Activated naive CD8-positive, alpha-beta T cell treated with anti-CD3 and anti-CD28 coated beads, Interleukin-2, amount 10 ng/mL, durations not matched to agents 7 days and 5 days (primary cell): ENCODE data around the gene CNEP1R1. TPM values are rescaled to one million over a fixed set of nuclear protein-coding genes. Genes with fewer than 3 reads are reported as not detected.

Experiments
- ATAC-seq: fragments of 150-1000 bp; cut with Tn5 transposase; one replicate; pipeline ENCODE4 v1.10.0; 2021; ENCODE audit warnings: low read depth, moderate library complexity
- POLR2A ChIA-PET: fragments of 350-600 bp; sonication (Branson Sonifier 250); formaldehyde crosslinking; loops from one replicate; lab custom pipeline; 2021; ENCODE audit warnings: antibody characterized with exemption; lab: Charles Lee
- DNase-seq: peaks from one replicate; pipeline ENCODE4 v3.0.0; 2021
- H3K27ac Mint-ChIP-seq: one replicate; pipeline ENCODE4 v1.8.0; 2022; ENCODE audit warnings: mild to moderate bottlenecking, mixed read lengths
- H3K27me3 Mint-ChIP-seq: one replicate; pipeline ENCODE4 v1.8.0; 2022; ENCODE audit warnings: mild to moderate bottlenecking, moderate library complexity, mixed read lengths
- H3K36me3 Mint-ChIP-seq: one replicate; pipeline ENCODE4 v1.8.0; 2021; ENCODE audit warnings: mild to moderate bottlenecking, mixed read lengths
- H3K4me1 Mint-ChIP-seq: one replicate; pipeline ENCODE4 v1.8.0; 2021; ENCODE audit warnings: mixed read lengths
- H3K4me3 Mint-ChIP-seq: one replicate; pipeline ENCODE4 v1.8.0; 2022; ENCODE audit warnings: mild to moderate bottlenecking, moderate library complexity, mixed read lengths
- H3K9me3 Mint-ChIP-seq: one replicate; pipeline ENCODE4 v1.8.0; 2021; ENCODE audit warnings: mixed read lengths
- total RNA-seq, 2 experiments: library from RNA; stranded (reverse); gene quantifications; one replicate each; pipeline ENCODE4 v1.2.3, GENCODE V29; 2021

CNEP1R1 gene
- total RNA-seq, 2 experiments from 2014 or later = 29.0 to 31.7 TPM

- peaks cover 2% of the 10 kb centered on the region for H3K27me3 Mint-ChIP-seq
- peaks cover 2% of the 10 kb centered on the region for H3K36me3 Mint-ChIP-seq
These were observed 33.2 kb downstream of the CNEP1R1 start for GRCh38 chr16:50058091-50058771.

GRCh38 chr16:50059111-50059510, 34.1 kb downstream of the CNEP1R1 start:
- POLR2A ChIA-PET = no interaction called here
- DNase-seq (no peak), ATAC-seq (no peak)
- H3K4me1 Mint-ChIP-seq = no peaks in the 10 kb centered on the region
- no peak overlapping the region for H3K27ac Mint-ChIP-seq
- H3K9me3 Mint-ChIP-seq = peaks cover 5% of the 10 kb centered on the region
- H3K36me3 Mint-ChIP-seq = peaks cover 2% of the 10 kb centered on the region
- no peak overlapping the region for H3K4me3 Mint-ChIP-seq
- peaks cover 2% of the 10 kb centered on the region for H3K27me3 Mint-ChIP-seq

More at GRCh38 chr16:50058091-50058771, 33.2 kb downstream of the CNEP1R1 start:
- H3K4me3 Mint-ChIP-seq = no peak overlapping the region
- no peak overlapping the region for H3K27ac Mint-ChIP-seq
- DNase-seq (no peak), ATAC-seq (no peak)
- no peaks in the 10 kb centered on the region for H3K4me1 Mint-ChIP-seq
- POLR2A ChIA-PET = no interaction called here
- H3K9me3 Mint-ChIP-seq = peaks cover 5% of the 10 kb centered on the region

GRCh38 chr16:50059669-50060068, 34.6 kb downstream of the CNEP1R1 start:
- POLR2A ChIA-PET = no interaction called here
- no peak overlapping the region for H3K27ac Mint-ChIP-seq
- H3K4me1 Mint-ChIP-seq = no peaks in the 10 kb centered on the region
- no peak overlapping the region for H3K4me3 Mint-ChIP-seq
- no peak for ATAC-seq
- DNase-seq = no peak
- H3K36me3 Mint-ChIP-seq = peaks cover 2% of the 10 kb centered on the region
- H3K9me3 Mint-ChIP-seq = peaks cover 5% of the 10 kb centered on the region
- peaks cover 2% of the 10 kb centered on the region for H3K27me3 Mint-ChIP-seq

- peaks cover 2% of the 10 kb centered on the region for H3K27me3 Mint-ChIP-seq
- H3K4me3 Mint-ChIP-seq = no peak overlapping the region
- POLR2A ChIA-PET = no interaction called here
- DNase-seq (no peak), ATAC-seq (no peak)
- H3K4me1 Mint-ChIP-seq = peaks cover 7% of the 10 kb centered on the region
- no peak overlapping the region for H3K27ac Mint-ChIP-seq
- H3K9me3 Mint-ChIP-seq = peaks cover 3% of the 10 kb centered on the region
- H3K36me3 Mint-ChIP-seq = peaks cover under 1% of the 10 kb centered on the region
These were observed 36.3 kb downstream of the CNEP1R1 start for GRCh38 chr16:50061326-50061725.

- POLR2A ChIA-PET = interaction anchor here (0.9 to 3.1 kb wide), 5 partner anchors 40 to 741 kb away, joined by 3 to 17 read pairs (median 7); partner anchors contain the start of gene CNEP1R1
- Mint-ChIP-seq H3K27ac (peak overlapping the region; percentile 88), H3K36me3 (peaks cover 12% of the 10 kb centered on the region), H3K4me3 (peak overlapping the region; percentile 86), H3K4me1 (peaks cover 25% of the 10 kb centered on the region), H3K27me3 (no peaks in the 10 kb centered on the region), H3K9me3 (no peaks in the 10 kb centered on the region)
- no peak for ATAC-seq
- no peak for DNase-seq
These were observed 40.2 kb downstream of the CNEP1R1 start for GRCh38 chr16:50065241-50065623.

GRCh38 chr16:50065624-50066481, 40.8 kb downstream of the CNEP1R1 start, which contains the start of gene HEATR3:
HEATR3 (plus strand) TSS chr16:50065970; CDS start chr16:50066132, 162 bp downstream.
- Mint-ChIP-seq H3K27ac (peak within 1 kb of the TSS; percentile 93), H3K4me1 (peaks cover 25% of the 10 kb centered on the region), H3K4me3 (peak within 1 kb of the TSS; percentile 95), H3K9me3 (no peaks in the 10 kb centered on the region), H3K36me3 (peaks cover 14% of the 10 kb centered on the region), H3K27me3 (no peaks in the 10 kb centered on the region)
- ATAC-seq = peak; percentile 89
- POLR2A ChIA-PET = interaction anchor here (0.8 to 3.1 kb wide), 12 partner anchors 12 to 740 kb away, joined by 3 to 20 read pairs (median 4); partner anchors contain the start of gene CNEP1R1
- peak; percentile 97 for DNase-seq

- peaks cover 18% of the 10 kb centered on the region for H3K36me3 Mint-ChIP-seq
- H3K4me3 Mint-ChIP-seq = peak overlapping the region; percentile 95
- no peaks in the 10 kb centered on the region for H3K9me3 Mint-ChIP-seq
- ATAC-seq (no peak), DNase-seq (no peak)
- POLR2A ChIA-PET = interaction anchor here (0.6 to 3.1 kb wide), 13 partner anchors 12 to 740 kb away, joined by 3 to 20 read pairs (median 4); partner anchors contain the start of gene CNEP1R1
- peak overlapping the region; percentile 93 for H3K27ac Mint-ChIP-seq
- H3K27me3 Mint-ChIP-seq = no peaks in the 10 kb centered on the region
- H3K4me1 Mint-ChIP-seq = peaks cover 25% of the 10 kb centered on the region
These were observed 41.7 kb downstream of the CNEP1R1 start for GRCh38 chr16:50066482-50067289.

- peaks cover 25% of the 10 kb centered on the region for H3K4me1 Mint-ChIP-seq
- peak overlapping the region; percentile 93 for H3K27ac Mint-ChIP-seq
- peak; percentile 46 for ATAC-seq
- peaks cover 21% of the 10 kb centered on the region for H3K36me3 Mint-ChIP-seq
- DNase-seq = no peak
- no peaks in the 10 kb centered on the region for H3K27me3 Mint-ChIP-seq
- H3K9me3 Mint-ChIP-seq = no peaks in the 10 kb centered on the region
- POLR2A ChIA-PET = interaction anchor here (0.6 to 3.1 kb wide), 8 partner anchors 11 to 671 kb away, joined by 3 to 20 read pairs (median 4); partner anchors contain the start of gene CNEP1R1
- H3K4me3 Mint-ChIP-seq = peak overlapping the region; percentile 95
These were observed 42.3 kb downstream of the CNEP1R1 start for GRCh38 chr16:50067290-50067853.

- DNase-seq (no peak), ATAC-seq (no peak)
- Mint-ChIP-seq H3K4me1 (peaks cover 25% of the 10 kb centered on the region), H3K27ac (peak overlapping the region; percentile 2), H3K36me3 (peaks cover 25% of the 10 kb centered on the region), H3K4me3 (no peak overlapping the region), H3K9me3 (no peaks in the 10 kb centered on the region), H3K27me3 (no peaks in the 10 kb centered on the region)
- POLR2A ChIA-PET = no interaction called here
These were observed 43.5 kb downstream of the CNEP1R1 start for GRCh38 chr16:50068550-50068949.

- no peak overlapping the region for H3K27ac Mint-ChIP-seq
- POLR2A ChIA-PET = no interaction called here
- H3K4me1 Mint-ChIP-seq = peaks cover 25% of the 10 kb centered on the region
- H3K27me3 Mint-ChIP-seq = no peaks in the 10 kb centered on the region
- no peak for ATAC-seq
- DNase-seq = no peak
- peaks cover 25% of the 10 kb centered on the region for H3K36me3 Mint-ChIP-seq
- H3K9me3 Mint-ChIP-seq = no peaks in the 10 kb centered on the region
- H3K4me3 Mint-ChIP-seq = no peak overlapping the region
These were observed 44.0 kb downstream of the CNEP1R1 start for GRCh38 chr16:50069060-50069459.

GRCh38 chr16:50071075-50071671, 46.1 kb downstream of the CNEP1R1 start:
- POLR2A ChIA-PET = no interaction called here
- H3K36me3 Mint-ChIP-seq = peaks cover 28% of the 10 kb centered on the region
- peaks cover 19% of the 10 kb centered on the region for H3K4me1 Mint-ChIP-seq
- ATAC-seq = no peak
- no peaks in the 10 kb centered on the region for H3K9me3 Mint-ChIP-seq
- H3K27ac Mint-ChIP-seq = no peak overlapping the region
- no peak for DNase-seq
- no peaks in the 10 kb centered on the region for H3K27me3 Mint-ChIP-seq
- no peak overlapping the region for H3K4me3 Mint-ChIP-seq

- no peak overlapping the region for H3K27ac Mint-ChIP-seq
- no peak for DNase-seq
- ATAC-seq = no peak
- POLR2A ChIA-PET = no interaction called here
- H3K36me3 Mint-ChIP-seq = peaks cover 30% of the 10 kb centered on the region
- H3K27me3 Mint-ChIP-seq = no peaks in the 10 kb centered on the region
- no peak overlapping the region for H3K4me3 Mint-ChIP-seq
- peaks cover 10% of the 10 kb centered on the region for H3K4me1 Mint-ChIP-seq
- no peaks in the 10 kb centered on the region for H3K9me3 Mint-ChIP-seq
These were observed 47.7 kb downstream of the CNEP1R1 start for GRCh38 chr16:50072730-50073129.
